Activated CD4-positive, alpha-beta memory T cell treated with anti-CD3 and anti-CD28 coated beads for 36 hours (primary cell): Measurements from ENCODE around the gene DMPK. TPM values are rescaled to one million over a fixed set of nuclear protein-coding genes. Genes with fewer than 3 reads are reported as not detected.

ENCODE experiments used
- CTCF ChIA-PET: fragments of 350-600 bp; sonication (Branson Sonifier 250); formaldehyde crosslinking; loops from one replicate; lab custom pipeline; 2021; ENCODE audit warnings: antibody characterized with exemption, inconsistent platforms; lab: Charles Lee
- POLR2A ChIA-PET: fragments of 350-600 bp; sonication (Branson Sonifier 250); formaldehyde crosslinking; loops from one replicate; lab custom pipeline; 2021; ENCODE audit warnings: antibody characterized with exemption; lab: Charles Lee
- DNase-seq: peaks from one replicate; pipeline ENCODE4 v3.0.0-alpha.2; 2020
- H3K27ac Mint-ChIP-seq: one replicate; pipeline ENCODE4 v1.8.0; 2021; ENCODE audit warnings: mixed read lengths
- H3K27me3 Mint-ChIP-seq: one replicate; pipeline ENCODE4 v1.8.0; 2021; ENCODE audit warnings: mixed read lengths
- H3K36me3 Mint-ChIP-seq: one replicate; pipeline ENCODE4 v1.8.0; 2021; ENCODE audit warnings: mixed read lengths
- H3K4me1 Mint-ChIP-seq: one replicate; pipeline ENCODE4 v1.8.0; 2021; ENCODE audit warnings: low read depth, mixed read lengths
- H3K4me3 Mint-ChIP-seq: one replicate; pipeline ENCODE4 v1.8.0; 2021; ENCODE audit warnings: mild to moderate bottlenecking, mixed read lengths
- H3K9me3 Mint-ChIP-seq: one replicate; pipeline ENCODE4 v1.8.0; 2021; ENCODE audit warnings: mixed read lengths
- intact Hi-C: fragments of 100-400 bp; cut with micrococcal nuclease; formaldehyde crosslinking; loops from one replicate; pipeline ENCODE4 v1.15.1; 2023
- total RNA-seq, 2 experiments: library from RNA; stranded (reverse); gene quantifications; one replicate each; pipeline ENCODE4 v1.2.3, GENCODE V29; 2021

Gene DMPK
- total RNA-seq, 2 experiments from 2014 or later: 10.7 to 11.0 TPM

- ChIA-PET CTCF (interaction anchor here (0.7 kb wide), 1 partner anchor 9 kb away, joined by 3 read pairs; no protein-coding TSS in a partner anchor), POLR2A (no interaction called here)
- no peaks in the 10 kb centered on the region for H3K4me1 Mint-ChIP-seq
- H3K36me3 Mint-ChIP-seq: peaks cover 9% of the 10 kb centered on the region
- intact Hi-C loops: no loop called here
- no peak for DNase-seq
- no peaks in the 10 kb centered on the region for H3K27me3 Mint-ChIP-seq
- no peak overlapping the region for H3K27ac Mint-ChIP-seq
- no peak overlapping the region for H3K4me3 Mint-ChIP-seq
- no peaks in the 10 kb centered on the region for H3K9me3 Mint-ChIP-seq
Measured at GRCh38 chr19:45821570-45821969, 39.3 kb upstream of the DMPK start.

DNA sequence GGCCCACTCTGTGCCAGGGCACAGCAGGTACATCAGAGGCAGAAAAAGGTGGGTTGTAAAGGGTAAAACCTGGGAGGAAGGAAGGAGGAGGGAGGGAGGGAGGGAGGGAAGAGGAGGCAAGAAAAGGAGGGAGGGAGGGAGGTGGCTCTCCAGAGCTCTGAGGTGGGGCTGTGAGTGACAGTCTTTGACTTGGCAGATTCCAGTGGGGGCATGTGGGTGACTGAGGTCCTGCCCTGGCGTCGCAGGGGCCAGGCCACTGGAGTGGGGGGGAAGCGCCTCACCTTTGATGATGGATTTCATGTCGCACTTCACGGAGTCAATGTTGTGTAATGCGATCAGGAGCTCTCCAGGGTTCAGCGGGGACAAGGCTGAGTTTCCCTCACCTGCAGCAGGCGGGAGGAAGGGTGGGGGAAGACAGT lies 38.8 kb upstream of the DMPK start:
- ChIA-PET CTCF (interaction anchor here (0.7 kb wide), 1 partner anchor 9 kb away, joined by 3 read pairs; no protein-coding TSS in a partner anchor), POLR2A (no interaction called here)
- intact Hi-C loops: no loop called here
- no peaks in the 10 kb centered on the region for H3K4me1 Mint-ChIP-seq
- no peaks in the 10 kb centered on the region for H3K27me3 Mint-ChIP-seq
- no peak overlapping the region for H3K27ac Mint-ChIP-seq
- H3K9me3 Mint-ChIP-seq: no peaks in the 10 kb centered on the region
- peaks cover 8% of the 10 kb centered on the region for H3K36me3 Mint-ChIP-seq
- no peak overlapping the region for H3K4me3 Mint-ChIP-seq
- DNase-seq: no peak

DNA sequence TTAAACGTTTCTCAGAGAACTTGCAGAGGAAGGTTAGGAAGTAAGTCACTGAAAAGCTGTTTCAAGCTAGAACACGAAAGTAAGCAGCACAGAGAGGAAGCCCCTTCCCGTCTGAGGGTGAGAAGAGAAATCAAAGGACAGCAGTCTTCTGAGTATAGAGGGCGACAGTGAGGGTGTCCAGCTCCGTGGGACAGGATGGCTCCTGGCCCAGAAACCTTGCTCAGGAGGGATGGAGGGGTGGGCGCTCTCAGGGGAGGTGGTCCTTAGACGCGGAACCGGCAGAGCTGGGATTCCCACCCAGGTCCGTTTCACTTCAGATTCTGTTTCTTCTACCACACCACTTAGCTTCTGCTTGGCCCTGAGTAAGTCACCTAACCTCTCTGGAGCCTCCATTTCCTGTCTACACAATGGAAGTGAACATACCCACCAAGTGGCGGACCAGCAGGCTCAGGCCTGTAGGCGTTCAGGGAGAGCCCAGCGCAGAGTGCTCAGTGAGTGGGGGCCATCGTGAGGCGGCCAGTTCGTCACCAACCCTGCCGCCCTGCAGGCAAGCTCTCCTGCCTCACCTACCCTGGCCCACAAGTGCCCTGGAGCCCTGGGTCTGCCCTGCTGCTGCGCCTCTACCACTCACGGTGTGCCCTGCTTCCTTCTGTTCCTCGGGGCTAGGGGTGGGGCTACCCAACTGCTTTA lies 38.3 kb upstream of the DMPK start:
- Mint-ChIP-seq H3K36me3 (peaks cover 8% of the 10 kb centered on the region), H3K9me3 (no peaks in the 10 kb centered on the region), H3K27me3 (no peaks in the 10 kb centered on the region), H3K4me1 (no peaks in the 10 kb centered on the region), H3K27ac (no peak overlapping the region), H3K4me3 (no peak overlapping the region)
- ChIA-PET CTCF (no interaction called here), POLR2A (no interaction called here)
- DNase-seq: no peak
- intact Hi-C loops: no loop called here

DNA sequence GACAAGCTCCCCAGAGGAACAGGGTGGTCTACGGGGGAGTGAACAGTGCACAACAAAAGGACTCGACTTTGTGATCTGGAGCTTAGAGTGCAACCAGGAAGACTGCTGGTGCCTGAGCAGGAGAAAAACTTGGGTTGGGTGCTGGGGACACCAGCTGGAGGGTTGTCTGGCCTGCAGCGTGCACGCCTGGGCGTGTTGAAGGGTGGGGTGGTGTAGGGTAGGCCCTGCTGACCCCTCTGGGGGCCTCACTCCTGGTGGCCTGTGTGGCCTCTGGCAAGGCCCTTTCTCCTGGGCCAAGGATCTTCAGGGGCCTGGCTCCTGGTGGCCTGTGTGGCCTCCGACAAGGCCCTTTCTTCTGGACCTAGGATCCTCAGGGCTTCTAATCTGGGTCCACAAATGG lies 37.5 kb upstream of the DMPK start:
- no peaks in the 10 kb centered on the region for H3K27me3 Mint-ChIP-seq
- peaks cover 8% of the 10 kb centered on the region for H3K36me3 Mint-ChIP-seq
- intact Hi-C loops: loop anchor here (5.0 kb wide), 1 partner anchor 43 kb away; the partner anchor contains the start of genes FOXA3 and SYMPK
- no peaks in the 10 kb centered on the region for H3K9me3 Mint-ChIP-seq
- no peak for DNase-seq
- H3K4me3 Mint-ChIP-seq: no peak overlapping the region
- H3K4me1 Mint-ChIP-seq: no peaks in the 10 kb centered on the region
- CTCF ChIA-PET: interaction anchor here (0.8 to 1.0 kb wide), 2 partner anchors 20 to 27 kb away, joined by 3 read pairs; no protein-coding TSS in a partner anchor
- POLR2A ChIA-PET: no interaction called here
- H3K27ac Mint-ChIP-seq: no peak overlapping the region

- no peak overlapping the region for H3K27ac Mint-ChIP-seq
- H3K4me3 Mint-ChIP-seq: no peak overlapping the region
- no peaks in the 10 kb centered on the region for H3K27me3 Mint-ChIP-seq
- DNase-seq: no peak
- H3K4me1 Mint-ChIP-seq: no peaks in the 10 kb centered on the region
- H3K9me3 Mint-ChIP-seq: no peaks in the 10 kb centered on the region
- intact Hi-C loops: loop anchor here (1.0 to 5.0 kb wide), 2 partner anchors 44 to 65 kb away; partner anchors contain the start of genes FOXA3 and SYMPK
- H3K36me3 Mint-ChIP-seq: peaks cover 5% of the 10 kb centered on the region
- CTCF ChIA-PET: interaction anchor here (0.6 to 3.7 kb wide), 17 partner anchors 10 to 193 kb away, joined by 3 to 42 read pairs (median 4); partner anchors contain the start of genes DMPK, FOXA3, IRF2BP1 and MYPOP
- POLR2A ChIA-PET: interaction anchor here (1.1 kb wide), 1 partner anchor 10 kb away, joined by 3 read pairs; no protein-coding TSS in a partner anchor
Measured at GRCh38 chr19:45817725-45818301, 35.5 kb upstream of the DMPK start.

DNA sequence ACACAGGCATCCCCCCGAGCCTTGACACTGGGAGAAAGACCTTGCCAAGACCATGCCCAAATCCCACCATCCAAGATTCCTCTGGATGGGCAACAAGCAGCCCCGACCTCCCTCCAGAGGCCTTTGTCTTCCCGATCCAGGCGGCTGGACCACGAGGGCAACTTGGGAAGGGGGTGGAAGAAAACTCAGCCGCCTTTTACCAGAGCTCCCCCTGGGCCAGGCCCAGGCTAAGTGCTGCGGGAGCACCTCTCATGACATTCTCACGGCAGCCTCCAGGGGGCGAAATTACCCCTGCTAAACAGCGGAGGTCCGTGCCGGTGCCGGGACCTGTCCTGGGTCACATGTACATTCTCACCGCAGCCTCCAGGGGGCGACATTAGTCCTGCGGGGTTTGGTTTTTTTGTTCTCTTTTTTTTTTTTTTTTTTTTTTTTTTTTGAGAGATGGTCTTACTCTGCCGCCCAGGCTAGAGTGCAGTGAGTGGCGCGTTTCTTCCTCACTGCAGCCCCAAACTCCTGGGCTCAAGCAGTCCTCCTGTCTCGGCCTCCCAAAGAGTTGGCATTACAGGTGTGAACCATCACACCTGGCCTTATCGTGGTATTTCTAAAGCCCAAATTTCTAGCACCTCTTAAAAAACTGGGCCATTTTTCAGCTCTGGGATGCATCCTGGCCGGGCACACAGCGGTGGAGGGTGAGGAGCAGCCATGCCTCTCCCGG lies 34.9 kb upstream of the DMPK start:
- peak overlapping the region; percentile 13 for H3K27ac Mint-ChIP-seq
- POLR2A ChIA-PET: interaction anchor here (0.6 to 0.8 kb wide), 2 partner anchors 11 to 187 kb away, joined by 3 to 5 read pairs; no protein-coding TSS in a partner anchor
- DNase-seq: peak; percentile 97
- H3K4me1 Mint-ChIP-seq: no peaks in the 10 kb centered on the region
- peak overlapping the region; percentile 12 for H3K4me3 Mint-ChIP-seq
- CTCF ChIA-PET: interaction anchor here (0.5 to 3.7 kb wide), 48 partner anchors 9 to 377 kb away, joined by 3 to 42 read pairs (median 4); partner anchors contain the start of genes CCDC61, DMPK, DMWD and FOXA3
- H3K9me3 Mint-ChIP-seq: no peaks in the 10 kb centered on the region
- H3K27me3 Mint-ChIP-seq: no peaks in the 10 kb centered on the region
- intact Hi-C loops: loop anchor here (1.0 to 5.0 kb wide), 2 partner anchors 45 to 66 kb away; partner anchors contain the start of genes FOXA3 and SYMPK
- peaks cover 5% of the 10 kb centered on the region for H3K36me3 Mint-ChIP-seq

DNA sequence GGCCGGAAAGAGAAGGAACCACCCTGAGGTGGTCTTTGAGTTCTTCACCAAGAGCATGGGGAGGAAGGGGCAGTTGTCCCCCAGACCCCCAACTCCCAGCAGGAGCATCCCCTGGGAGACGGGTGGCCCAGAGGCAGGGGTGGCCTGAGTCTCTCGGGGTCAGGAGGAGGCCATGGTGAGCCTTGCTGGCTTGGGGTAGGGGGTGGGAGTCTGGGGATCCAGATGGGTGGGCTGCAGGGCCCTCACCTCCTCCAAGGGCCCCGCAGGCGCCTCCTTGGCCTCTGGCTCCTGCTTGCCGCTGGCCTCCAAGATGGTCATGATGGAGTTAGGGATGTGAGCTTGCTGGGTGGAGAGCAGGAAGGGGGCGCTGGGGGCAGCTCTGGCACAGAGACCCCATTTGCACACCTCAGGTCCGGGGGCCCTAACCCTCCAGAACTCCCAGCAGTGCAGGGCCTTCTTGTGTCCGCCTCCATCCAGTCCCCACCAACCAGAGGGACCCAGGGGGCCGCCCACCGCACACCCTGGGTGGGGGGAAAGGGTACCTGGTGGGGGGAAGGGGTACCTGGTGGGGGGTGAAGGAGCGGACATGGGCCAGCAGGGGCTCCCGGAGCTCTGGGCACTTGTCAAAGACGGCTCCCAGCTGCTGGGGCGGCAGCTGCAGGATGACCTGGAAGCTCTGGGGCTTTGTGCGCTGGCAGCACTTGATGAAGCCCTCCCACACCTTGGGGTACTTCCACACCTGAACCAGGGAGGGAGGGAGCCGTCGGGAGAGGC lies 34.1 kb upstream of the DMPK start:
- DNase-seq: no peak
- intact Hi-C loops: loop anchor here (1.0 to 5.0 kb wide), 2 partner anchors 46 to 67 kb away; partner anchors contain the start of genes FOXA3 and SYMPK
- Mint-ChIP-seq H3K27me3 (no peaks in the 10 kb centered on the region), H3K4me1 (no peaks in the 10 kb centered on the region), H3K9me3 (no peaks in the 10 kb centered on the region), H3K27ac (no peak overlapping the region), H3K4me3 (no peak overlapping the region), H3K36me3 (peaks cover 5% of the 10 kb centered on the region)
- ChIA-PET CTCF (interaction anchor here (0.5 to 3.7 kb wide), 44 partner anchors 8 to 377 kb away, joined by 3 to 42 read pairs (median 4); partner anchors contain the start of genes CCDC61, DMPK, DMWD and FOXA3), POLR2A (interaction anchor here (0.6 to 0.8 kb wide), 2 partner anchors 11 to 186 kb away, joined by 3 to 5 read pairs; no protein-coding TSS in a partner anchor)

GRCh38 chr19:45815481-45816216 lies 33.4 kb upstream of the DMPK start:
- peaks cover 5% of the 10 kb centered on the region for H3K36me3 Mint-ChIP-seq
- CTCF ChIA-PET: interaction anchor here (1.2 to 3.7 kb wide), 8 partner anchors 7 to 84 kb away, joined by 4 to 42 read pairs (median 14); partner anchors contain the start of genes IRF2BP1 and SIX5
- intact Hi-C loops: loop anchor here (5.0 kb wide), 1 partner anchor 47 kb away; the partner anchor contains the start of genes FOXA3 and SYMPK
- no peak overlapping the region for H3K27ac Mint-ChIP-seq
- POLR2A ChIA-PET: no interaction called here
- H3K27me3 Mint-ChIP-seq: no peaks in the 10 kb centered on the region
- DNase-seq: no peak
- no peaks in the 10 kb centered on the region for H3K9me3 Mint-ChIP-seq
- H3K4me3 Mint-ChIP-seq: no peak overlapping the region
- no peaks in the 10 kb centered on the region for H3K4me1 Mint-ChIP-seq

- CTCF ChIA-PET: interaction anchor here (1.2 kb wide), 1 partner anchor 45 kb away, joined by 4 read pairs; the partner anchor contains the start of gene SIX5
- intact Hi-C loops: loop anchor here (5.0 kb wide), 1 partner anchor 47 kb away; the partner anchor contains the start of genes FOXA3 and SYMPK
- H3K9me3 Mint-ChIP-seq: no peaks in the 10 kb centered on the region
- H3K36me3 Mint-ChIP-seq: peaks cover 4% of the 10 kb centered on the region
- no peak for DNase-seq
- no peaks in the 10 kb centered on the region for H3K4me1 Mint-ChIP-seq
- POLR2A ChIA-PET: interaction anchor here (0.8 kb wide), 1 partner anchor 12 kb away, joined by 5 read pairs; no protein-coding TSS in a partner anchor
- no peak within 1 kb of the TSS for H3K4me3 Mint-ChIP-seq
- no peak within 1 kb of the TSS for H3K27ac Mint-ChIP-seq
- H3K27me3 Mint-ChIP-seq: no peaks in the 10 kb centered on the region
Measured at GRCh38 chr19:45814851-45815480, 32.7 kb upstream of the DMPK start, which contains the start of gene RSPH6A. Gene RSPH6A (minus strand): TSS chr19:45815308. CDS start chr19:45815176, 132 bp downstream.
